ENCODE results near the gene RSRC1. TPM values are rescaled to one million over a fixed set of nuclear protein-coding genes. Genes with fewer than 3 reads are reported as not detected.

RSRC1 gene
- total and polyA plus RNA-seq, 2 of the 13 experiments (the other 11 are each of a cell fraction or from before 2014, with no cell fraction given), result 4.9 to 63.0 TPM

DNA sequence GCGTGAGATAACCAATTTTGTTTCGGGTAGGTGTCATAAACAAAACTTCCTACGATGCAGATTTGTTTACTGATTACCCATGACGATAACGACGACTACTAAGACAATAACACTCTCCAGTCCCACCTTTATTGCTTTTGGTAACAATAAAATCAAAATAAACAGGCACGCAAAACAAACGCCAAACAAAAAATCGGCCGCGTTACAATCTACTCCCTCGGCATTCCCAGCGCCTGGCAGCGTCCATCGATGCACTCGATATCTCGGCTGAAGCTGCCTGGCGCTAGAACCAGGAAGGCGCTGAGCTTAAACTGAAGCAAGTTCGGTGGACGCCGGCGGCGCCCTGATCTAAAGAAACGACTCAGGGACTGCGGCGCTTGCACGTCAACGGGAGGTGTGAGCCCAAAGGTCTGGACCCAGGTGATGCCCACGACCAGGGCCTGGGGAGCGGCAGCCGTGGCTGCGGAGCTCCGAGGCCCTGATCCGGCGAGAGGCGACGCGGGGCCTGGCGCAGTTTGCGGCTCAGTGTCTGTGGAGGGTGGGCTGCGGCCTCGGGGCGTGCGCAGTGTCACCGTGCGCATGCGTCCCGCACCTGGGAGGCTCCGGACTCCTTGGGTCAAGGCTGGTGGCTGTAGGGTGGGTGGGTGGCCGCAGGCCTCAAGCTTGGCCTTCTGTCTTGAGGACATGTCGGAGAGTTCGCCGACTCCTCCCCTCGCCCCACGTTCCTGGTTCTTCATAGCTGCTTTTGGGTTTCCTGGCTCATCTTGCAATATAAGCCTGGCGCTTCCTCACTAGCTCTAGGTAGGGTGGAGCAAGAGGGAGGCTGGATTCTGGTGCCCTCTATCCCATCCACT, at the start of gene RSRC1 (continued):
- TF ChIP-seq SAFB2 (CRISPR knock-in tag; IDR thresholded peaks at IDR 0.05; ENCODE audit: borderline replicate concordance, low read depth) (no peak; the same call in 1 of the 2 replicates), ZNF704 (CRISPR knock-in tag; IDR thresholded peaks at IDR 0.05; ENCODE audit: borderline replicate concordance) (peak; percentile 92), ZNF691 (CRISPR knock-in tag; IDR thresholded peaks at IDR 0.05; ENCODE audit: borderline replicate concordance, low read depth) (peak; percentile 71; the same call in 1 of the 2 replicates), ZNF567 (CRISPR knock-in tag; IDR thresholded peaks at IDR 0.05; ENCODE audit: borderline replicate concordance) (peak; percentile 22; the same call in 1 of the 2 replicates), KDM5B (CRISPR knock-in tag; IDR thresholded peaks at IDR 0.05; ENCODE audit: borderline replicate concordance) (peak; percentile 96), PCBP1 (IDR thresholded peaks at IDR 0.05; ENCODE audit: borderline replicate concordance, low read depth, low read length) (no peak), ZNF558 (CRISPR knock-in tag; IDR thresholded peaks at IDR 0.05; ENCODE audit: borderline replicate concordance) (no peak; the same call in 1 of the 2 replicates), CBX2 (IDR thresholded peaks at IDR 0.05; ENCODE audit: low read depth, low read length) (no peak), CBX2 (CRISPR knock-in tag; IDR thresholded peaks at IDR 0.05; ENCODE audit: low read depth) (peak; percentile 87; the same call in 1 of the 2 replicates), ZBTB25 (CRISPR knock-in tag; IDR thresholded peaks at IDR 0.05) (peak; percentile 88), MBNL3 (CRISPR knock-in tag; conservative IDR thresholded peaks at IDR 0.05) (no peak), RAD51 (IDR thresholded peaks at IDR 0.05; ENCODE audit: borderline replicate concordance) (no peak), ZNF382 (CRISPR knock-in tag; IDR thresholded peaks at IDR 0.05; ENCODE audit: borderline replicate concordance) (no peak), TMF1 (CRISPR knock-in tag; IDR thresholded peaks at IDR 0.05; ENCODE audit: low read depth) (peak; percentile 26; the same call in 1 of the 2 replicates), U2AF2 (IDR thresholded peaks at IDR 0.05; ENCODE audit: low read depth, low read length) (no peak), POLR2AphosphoS5 (IDR thresholded peaks at IDR 0.05; ENCODE audit: low read depth, low read length) (peak; percentile 83), KAT7 (CRISPR knock-in tag; IDR thresholded peaks at IDR 0.05; ENCODE audit: borderline replicate concordance) (no peak; the same call in 1 of the 2 replicates), HES4 (CRISPR knock-in tag; IDR thresholded peaks at IDR 0.05; ENCODE audit: borderline replicate concordance) (no peak), ASH2L (IDR thresholded peaks at IDR 0.05; ENCODE audit: insufficient read length, low read depth, low read length) (peak; percentile 99), GZF1 (CRISPR knock-in tag; IDR thresholded peaks at IDR 0.05) (peak; percentile 41; the same call in 1 of the 2 replicates), TCF7 (IDR thresholded peaks at IDR 0.05; ENCODE audit: low read depth) (no peak), KDM2A (CRISPR knock-in tag; IDR thresholded peaks at IDR 0.05; ENCODE audit: borderline replicate concordance, low read depth) (peak; percentile 95)
- TF ChIP-seq, protein P1, sequence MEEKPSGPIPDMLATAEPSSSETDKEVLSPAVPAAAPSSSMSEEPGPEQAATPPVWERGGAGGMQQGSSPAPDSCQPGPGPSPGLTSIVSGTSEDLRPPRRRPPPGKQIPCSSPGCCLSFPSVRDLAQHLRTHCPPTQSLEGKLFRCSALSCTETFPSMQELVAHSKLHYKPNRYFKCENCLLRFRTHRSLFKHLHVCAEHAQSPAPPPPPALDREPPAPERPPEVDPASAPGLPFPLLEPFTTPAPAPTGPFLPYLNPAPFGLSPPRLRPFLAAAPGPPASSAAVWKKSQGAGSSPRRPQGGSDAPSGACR (CRISPR knock-in tag; IDR thresholded peaks at IDR 0.05), result no peak; the same call in 1 of the 2 replicates

Measured in HepG2 (cell line).